Measurements from ENCODE around the gene CADM4.
"Not testable (repeated sequence)": the region's sequence is repeated elsewhere in the genome, so short reads cannot be mapped to it uniquely, and the experiment has no call there.

Gene CADM4

GRCh38 chr19:43639519-43640423 is at the start of gene CADM4:
CADM4 (minus strand) TSS chr19:43639850; CDS start chr19:43639790, 60 bp downstream.
- peaks cover 14% of the 10 kb centered on the region; the same call in 1 of the 2 replicates for H3K4me1 ChIP-seq (ENCODE audit: insufficient read depth, low read length)
- no peaks in the 10 kb centered on the region for H3K9me3 ChIP-seq (ENCODE audit: insufficient read depth, low read depth, low read length)
- no peaks in the 10 kb centered on the region for H3K36me3 ChIP-seq (ENCODE audit: insufficient read depth, low read depth, low read length)
- H3K27ac ChIP-seq (ENCODE audit: low read length), result no peak within 1 kb of the TSS
- peaks cover 65% of the 10 kb centered on the region for H3K27me3 ChIP-seq (ENCODE audit: insufficient read depth, low read length)
- H3K4me3 ChIP-seq (ENCODE audit: low read length), result peak within 1 kb of the TSS; percentile 82
- H3K9ac ChIP-seq (ENCODE audit: low read depth, low read length), result peak within 1 kb of the TSS; percentile 61; the same call in 1 of the 2 replicates

- Histone ChIP-seq H3K27me3 (ENCODE audit: insufficient read depth, low read length) (no peaks in the 10 kb centered on the region), H3K9me3 (ENCODE audit: insufficient read depth, low read depth, low read length) (no peaks in the 10 kb centered on the region), H3K9ac (ENCODE audit: low read depth, low read length) (no peak overlapping the region), H3K27ac (ENCODE audit: low read length) (no peak overlapping the region), H3K4me1 (ENCODE audit: insufficient read depth, low read length) (peaks cover 3% of the 10 kb centered on the region), H3K4me3 (ENCODE audit: low read length) (no peak overlapping the region), H3K36me3 (ENCODE audit: insufficient read depth, low read depth, low read length) (no peaks in the 10 kb centered on the region)
Observed at GRCh38 chr19:43688059-43688701, 48.5 kb upstream of the CADM4 start.

- Histone ChIP-seq H3K4me3 (ENCODE audit: low read length) (no peak overlapping the region), H3K9me3 (ENCODE audit: insufficient read depth, low read depth, low read length) (no peaks in the 10 kb centered on the region), H3K27ac (ENCODE audit: low read length) (no peak overlapping the region), H3K36me3 (ENCODE audit: insufficient read depth, low read depth, low read length) (no peaks in the 10 kb centered on the region), H3K27me3 (ENCODE audit: insufficient read depth, low read length) (no peaks in the 10 kb centered on the region), H3K4me1 (ENCODE audit: insufficient read depth, low read length) (peaks cover 3% of the 10 kb centered on the region), H3K9ac (ENCODE audit: low read depth, low read length) (no peak overlapping the region)
Observed at GRCh38 chr19:43687660-43687997, 48.0 kb upstream of the CADM4 start.

- Histone ChIP-seq H3K9me3 (ENCODE audit: insufficient read depth, low read depth, low read length) (no peaks in the 10 kb centered on the region), H3K4me1 (ENCODE audit: insufficient read depth, low read length) (peaks cover 3% of the 10 kb centered on the region), H3K36me3 (ENCODE audit: insufficient read depth, low read depth, low read length) (no peaks in the 10 kb centered on the region), H3K27ac (ENCODE audit: low read length) (no peak overlapping the region), H3K27me3 (ENCODE audit: insufficient read depth, low read length) (no peaks in the 10 kb centered on the region), H3K4me3 (ENCODE audit: low read length) (no peak overlapping the region), H3K9ac (ENCODE audit: low read depth, low read length) (no peak overlapping the region)
Observed at GRCh38 chr19:43684326-43684725, 44.7 kb upstream of the CADM4 start.

GRCh38 chr19:43683905-43684304 is 44.3 kb upstream of the CADM4 start:
- H3K4me1 ChIP-seq (ENCODE audit: insufficient read depth, low read length), result peaks cover 3% of the 10 kb centered on the region
- no peak overlapping the region for H3K4me3 ChIP-seq (ENCODE audit: low read length)
- H3K9ac ChIP-seq (ENCODE audit: low read depth, low read length), result no peak overlapping the region
- H3K9me3 ChIP-seq (ENCODE audit: insufficient read depth, low read depth, low read length), result no peaks in the 10 kb centered on the region
- no peaks in the 10 kb centered on the region for H3K27me3 ChIP-seq (ENCODE audit: insufficient read depth, low read length)
- no peaks in the 10 kb centered on the region for H3K36me3 ChIP-seq (ENCODE audit: insufficient read depth, low read depth, low read length)
- no peak overlapping the region for H3K27ac ChIP-seq (ENCODE audit: low read length)

GRCh38 chr19:43682824-43683661 is 43.4 kb upstream of the CADM4 start:
- H3K9ac ChIP-seq (ENCODE audit: low read depth, low read length), result no peak overlapping the region
- no peaks in the 10 kb centered on the region for H3K36me3 ChIP-seq (ENCODE audit: insufficient read depth, low read depth, low read length)
- H3K27ac ChIP-seq (ENCODE audit: low read length), result no peak overlapping the region
- H3K4me3 ChIP-seq (ENCODE audit: low read length), result no peak overlapping the region
- no peaks in the 10 kb centered on the region for H3K27me3 ChIP-seq (ENCODE audit: insufficient read depth, low read length)
- peaks cover 3% of the 10 kb centered on the region for H3K4me1 ChIP-seq (ENCODE audit: insufficient read depth, low read length)
- no peaks in the 10 kb centered on the region for H3K9me3 ChIP-seq (ENCODE audit: insufficient read depth, low read depth, low read length)

GRCh38 chr19:43682269-43682668 is 42.6 kb upstream of the CADM4 start:
- H3K27me3 ChIP-seq (ENCODE audit: insufficient read depth, low read length), result not testable (repeated sequence)

GRCh38 chr19:43681821-43682220 is 42.2 kb upstream of the CADM4 start:
- no peak overlapping the region for H3K4me3 ChIP-seq (ENCODE audit: low read length)
- no peaks in the 10 kb centered on the region for H3K27me3 ChIP-seq (ENCODE audit: insufficient read depth, low read length)
- no peak overlapping the region for H3K27ac ChIP-seq (ENCODE audit: low read length)
- H3K36me3 ChIP-seq (ENCODE audit: insufficient read depth, low read depth, low read length), result no peaks in the 10 kb centered on the region
- peaks cover 2% of the 10 kb centered on the region for H3K4me1 ChIP-seq (ENCODE audit: insufficient read depth, low read length)
- H3K9ac ChIP-seq (ENCODE audit: low read depth, low read length), result no peak overlapping the region
- no peaks in the 10 kb centered on the region for H3K9me3 ChIP-seq (ENCODE audit: insufficient read depth, low read depth, low read length)

More at GRCh38 chr19:43682269-43682668, 42.6 kb upstream of the CADM4 start:
- not testable (repeated sequence) for H3K4me3 ChIP-seq (ENCODE audit: low read length); H3K4me1 ChIP-seq (ENCODE audit: insufficient read depth, low read length); H3K9ac ChIP-seq (ENCODE audit: low read depth, low read length); H3K27ac ChIP-seq (ENCODE audit: low read length); H3K36me3 ChIP-seq (ENCODE audit: insufficient read depth, low read depth, low read length); H3K9me3 ChIP-seq (ENCODE audit: insufficient read depth, low read depth, low read length)

GRCh38 chr19:43678512-43679261 is 39.0 kb upstream of the CADM4 start:
- no peaks in the 10 kb centered on the region for H3K4me1 ChIP-seq (ENCODE audit: insufficient read depth, low read length)
- no peaks in the 10 kb centered on the region; the same call in 1 of the 2 replicates for H3K27me3 ChIP-seq (ENCODE audit: insufficient read depth, low read length)
- H3K9ac ChIP-seq (ENCODE audit: low read depth, low read length), result no peak overlapping the region
- no peaks in the 10 kb centered on the region for H3K36me3 ChIP-seq (ENCODE audit: insufficient read depth, low read depth, low read length)
- H3K9me3 ChIP-seq (ENCODE audit: insufficient read depth, low read depth, low read length), result no peaks in the 10 kb centered on the region
- H3K27ac ChIP-seq (ENCODE audit: low read length), result no peak overlapping the region
- H3K4me3 ChIP-seq (ENCODE audit: low read length), result no peak overlapping the region

GRCh38 chr19:43675906-43676305 is 36.3 kb upstream of the CADM4 start:
- Histone ChIP-seq H3K27ac (ENCODE audit: low read length) (no peak overlapping the region), H3K27me3 (ENCODE audit: insufficient read depth, low read length) (peaks cover 4% of the 10 kb centered on the region), H3K9me3 (ENCODE audit: insufficient read depth, low read depth, low read length) (no peaks in the 10 kb centered on the region), H3K36me3 (ENCODE audit: insufficient read depth, low read depth, low read length) (no peaks in the 10 kb centered on the region), H3K4me3 (ENCODE audit: low read length) (no peak overlapping the region), H3K4me1 (ENCODE audit: insufficient read depth, low read length) (0 out of 2 replicates have a peak, but pooled peaks cover 4% of the 10 kb centered on the region), H3K9ac (ENCODE audit: low read depth, low read length) (no peak overlapping the region)

All from iPS-20b (cell line).